Bronchial epithelial cell (primary cell): ENCODE results near the gene ZC3H6. TPM values are rescaled to one million over a fixed set of nuclear protein-coding genes. Genes with fewer than 3 reads are reported as not detected.

ENCODE experiments used
- DNase-seq: peaks from one replicate; pipeline ENCODE4 v3.0.0-alpha.2; 2010; ENCODE audit warnings: low read depth
- FAIRE-seq: peaks from 2 replicates; lab custom pipeline; 2011; peaks lifted over from hg19 to GRCh38; lab: Jason Lieb, UNC
- H3K27me3 ChIP-seq: 2 replicates; pipeline ENCODE4 v1.5.1; 2011; ENCODE audit warnings: low read length; ENCODE audit not compliant: control insufficient read depth, insufficient read depth
- H3K36me3 ChIP-seq: 2 replicates; pipeline ENCODE4 v1.5.1; 2011; ENCODE audit warnings: low read length; ENCODE audit not compliant: control insufficient read depth, insufficient read depth
- H3K4me3 ChIP-seq: 2 replicates; pipeline ENCODE4 v1.5.1; 2011; ENCODE audit warnings: mild to moderate bottlenecking, low read depth, low read length, control low read depth
- total RNA-seq: library from RNA; depleted of rRNA; stranded (reverse); fragments of >200 nt; gene quantifications from 2 replicates; pipeline ENCODE4 v1.2.1, GENCODE V29; 2014
- TF ChIP-seq, protein P1 (sequence below): IDR thresholded peaks from 2 replicates; pipeline ENCODE4 v1.5.1; 2011; ENCODE audit warnings: mild to moderate bottlenecking, moderate library complexity, low read length, control low read depth, inconsistent platforms; ENCODE audit not compliant: insufficient read depth, severe bottlenecking

The ZC3H6 gene
- total RNA-seq, 1 donor from 2014 or later: 3.4 TPM

DNA sequence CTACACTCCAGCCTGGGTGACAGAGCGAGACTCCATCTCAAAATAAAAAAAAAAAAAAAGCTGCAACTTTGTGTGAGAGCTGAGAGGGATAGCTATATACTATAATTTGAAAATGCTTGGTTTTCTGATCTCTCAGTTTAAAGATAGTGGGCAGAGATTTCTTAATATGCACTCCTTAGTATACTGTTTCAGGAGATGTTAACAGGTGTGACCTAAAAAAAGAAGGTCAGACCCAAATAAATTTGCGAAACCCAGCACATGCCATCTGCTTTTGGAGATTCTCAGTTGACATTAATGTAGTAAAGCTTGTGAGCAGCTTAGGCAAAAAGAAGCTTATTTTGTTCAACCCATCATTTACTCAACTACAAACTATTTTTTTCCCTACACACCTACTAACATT, 37.4 kb downstream of the ZC3H6 start:
- no peak for FAIRE-seq
- H3K4me3 ChIP-seq: no peak overlapping the region
- TF ChIP-seq, protein P1, sequence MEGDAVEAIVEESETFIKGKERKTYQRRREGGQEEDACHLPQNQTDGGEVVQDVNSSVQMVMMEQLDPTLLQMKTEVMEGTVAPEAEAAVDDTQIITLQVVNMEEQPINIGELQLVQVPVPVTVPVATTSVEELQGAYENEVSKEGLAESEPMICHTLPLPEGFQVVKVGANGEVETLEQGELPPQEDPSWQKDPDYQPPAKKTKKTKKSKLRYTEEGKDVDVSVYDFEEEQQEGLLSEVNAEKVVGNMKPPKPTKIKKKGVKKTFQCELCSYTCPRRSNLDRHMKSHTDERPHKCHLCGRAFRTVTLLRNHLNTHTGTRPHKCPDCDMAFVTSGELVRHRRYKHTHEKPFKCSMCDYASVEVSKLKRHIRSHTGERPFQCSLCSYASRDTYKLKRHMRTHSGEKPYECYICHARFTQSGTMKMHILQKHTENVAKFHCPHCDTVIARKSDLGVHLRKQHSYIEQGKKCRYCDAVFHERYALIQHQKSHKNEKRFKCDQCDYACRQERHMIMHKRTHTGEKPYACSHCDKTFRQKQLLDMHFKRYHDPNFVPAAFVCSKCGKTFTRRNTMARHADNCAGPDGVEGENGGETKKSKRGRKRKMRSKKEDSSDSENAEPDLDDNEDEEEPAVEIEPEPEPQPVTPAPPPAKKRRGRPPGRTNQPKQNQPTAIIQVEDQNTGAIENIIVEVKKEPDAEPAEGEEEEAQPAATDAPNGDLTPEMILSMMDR: no peak
- no peaks in the 10 kb centered on the region for H3K27me3 ChIP-seq
- DNase-seq: no peak
- no peaks in the 10 kb centered on the region for H3K36me3 ChIP-seq

DNA sequence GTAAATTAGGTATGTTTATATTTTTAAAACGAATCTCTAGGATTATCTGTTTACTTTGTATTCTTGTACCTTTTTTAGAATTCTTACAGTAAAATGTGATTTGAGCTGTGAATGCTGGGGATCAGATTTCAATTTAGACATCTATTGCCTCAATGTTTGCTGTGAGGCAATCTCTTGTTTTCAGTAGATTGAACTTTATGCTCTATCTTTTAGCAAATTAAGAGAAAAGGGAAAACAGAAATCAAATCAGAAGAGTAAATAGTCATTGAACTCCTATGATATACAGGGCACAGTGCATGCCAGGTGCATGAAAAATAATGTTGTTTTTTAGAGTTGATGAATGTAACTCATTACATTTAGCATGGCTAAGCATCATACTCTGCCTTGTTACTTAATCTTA, 39.5 kb downstream of the ZC3H6 start:
- Histone ChIP-seq H3K27me3 (no peaks in the 10 kb centered on the region), H3K4me3 (no peak overlapping the region), H3K36me3 (no peaks in the 10 kb centered on the region)
- TF ChIP-seq, protein P1: no peak
- DNase-seq (no peak), FAIRE-seq (no peak)

DNA sequence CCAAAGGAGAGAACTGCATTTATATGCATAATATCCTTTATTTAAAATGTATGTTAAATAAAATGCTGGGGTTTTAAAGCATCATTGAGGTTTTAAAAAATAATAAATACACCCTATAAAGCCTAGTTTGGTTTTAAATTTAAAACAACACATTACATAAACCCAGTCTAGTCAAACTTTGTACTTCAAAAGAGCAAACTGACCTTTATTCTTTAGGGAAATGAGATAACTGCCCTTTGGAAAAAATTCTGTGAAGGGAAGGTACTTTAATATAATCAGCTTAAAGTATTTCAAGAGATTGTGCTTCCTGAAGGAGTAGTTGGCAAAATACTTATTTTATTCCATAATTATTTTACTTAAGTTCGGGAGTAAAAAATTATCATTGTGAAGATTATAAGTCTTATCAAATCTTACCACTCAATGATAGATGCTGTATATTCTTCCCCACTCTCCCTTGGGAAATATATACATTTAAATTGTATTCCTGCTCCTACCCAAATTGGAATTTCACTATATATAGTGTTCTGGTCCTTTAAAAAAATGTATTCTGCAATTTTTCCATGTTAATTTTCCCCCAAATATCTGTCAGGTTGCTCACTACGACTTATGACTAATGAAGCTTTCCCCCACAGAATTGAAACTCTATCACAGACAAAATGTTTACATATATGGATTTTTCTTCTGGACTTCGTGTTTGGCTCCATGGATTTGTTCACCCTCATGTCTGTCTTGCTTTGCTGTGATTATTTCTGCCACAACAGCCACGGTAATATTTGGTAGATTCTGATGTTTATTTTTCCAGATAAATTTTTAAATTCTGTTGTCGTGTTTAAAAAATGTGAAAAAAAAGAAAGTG, 42.1 kb downstream of the ZC3H6 start:
- Histone ChIP-seq H3K4me3 (no peak overlapping the region), H3K27me3 (no peaks in the 10 kb centered on the region), H3K36me3 (no peaks in the 10 kb centered on the region)
- DNase-seq (no peak), FAIRE-seq (no peak)
- TF ChIP-seq, protein P1: no peak

DNA sequence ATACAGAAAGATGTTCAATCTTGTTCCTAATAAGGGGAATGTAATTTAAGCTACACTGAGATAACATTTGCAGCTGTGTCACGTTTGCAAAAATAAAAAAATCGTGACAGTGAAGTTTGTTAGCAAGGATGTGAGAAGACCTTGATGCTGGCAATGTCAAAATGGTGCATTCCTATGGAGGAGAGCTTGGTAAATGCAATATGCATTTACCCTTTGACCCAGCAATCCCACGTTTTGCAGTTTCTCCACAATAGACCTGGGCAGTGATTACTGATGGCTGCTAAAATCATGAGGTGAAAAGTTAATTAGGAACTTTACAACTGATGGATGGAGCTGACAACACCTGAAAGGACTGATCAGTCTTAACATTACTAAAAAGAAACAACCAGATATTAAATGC, 43.1 kb downstream of the ZC3H6 start:
- DNase-seq: no peak
- H3K27me3 ChIP-seq: no peaks in the 10 kb centered on the region
- H3K4me3 ChIP-seq: no peak overlapping the region
- TF ChIP-seq, protein P1: no peak
- no peak for FAIRE-seq
- H3K36me3 ChIP-seq: peaks cover 1% of the 10 kb centered on the region

DNA sequence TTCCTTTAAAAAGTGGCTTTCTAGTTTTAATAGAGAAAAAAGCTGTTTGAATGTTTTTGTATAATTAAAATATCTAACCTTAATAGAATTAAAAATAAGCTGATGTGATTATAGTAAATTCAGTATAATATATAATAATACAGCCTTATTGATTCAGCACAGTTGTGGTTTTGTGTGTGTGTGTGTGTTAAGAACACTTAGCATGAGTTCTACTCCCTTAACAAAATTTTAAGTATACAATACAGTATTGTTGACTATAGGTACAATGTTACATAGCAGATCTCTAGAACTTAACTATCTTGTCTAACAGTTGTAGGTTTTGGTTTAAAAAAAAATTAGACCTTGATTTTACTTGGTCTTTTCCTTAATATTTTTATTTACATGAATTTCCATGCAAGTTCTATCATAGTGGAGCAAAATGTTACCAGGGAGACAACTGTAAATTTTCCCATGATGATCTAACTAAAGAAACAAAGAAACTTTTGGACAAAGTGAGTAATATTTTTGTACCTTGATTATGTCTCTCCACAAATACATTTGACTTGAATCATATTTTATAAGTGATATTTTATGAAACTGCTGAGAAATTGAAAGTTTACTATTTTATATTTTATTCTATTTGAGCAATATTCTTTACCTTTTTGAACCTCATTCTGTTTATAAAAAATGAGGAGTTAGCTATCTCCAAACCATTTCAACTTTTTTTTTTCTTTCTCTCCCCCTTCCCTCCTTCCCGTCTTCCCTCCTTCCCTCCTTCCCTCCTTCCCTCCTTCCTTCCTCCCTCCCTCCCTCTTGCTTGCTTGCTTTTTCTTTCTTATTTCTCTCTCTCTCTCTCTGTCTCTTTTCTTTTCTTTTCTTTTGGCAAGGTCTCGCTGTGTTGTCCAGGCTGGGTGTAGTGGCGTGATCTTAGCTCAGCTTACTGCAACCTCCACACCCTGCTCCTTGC, 46.3 kb downstream of the ZC3H6 start:
- Histone ChIP-seq H3K36me3 (peaks cover 3% of the 10 kb centered on the region), H3K27me3 (no peaks in the 10 kb centered on the region), H3K4me3 (no peak overlapping the region)
- FAIRE-seq (no peak), DNase-seq (no peak)
- TF ChIP-seq, protein P1: no peak
